RWPE2 (cell line): ENCODE measurements around the gene WDR75.
"Not testable (repeated sequence)": the region's sequence is repeated elsewhere in the genome, so short reads cannot be mapped to it uniquely, and the experiment has no call there.

Experiments
- ATAC-seq: fragments of 200-7000 bp; cut with Tn5 transposase; 3 replicates; pipeline ENCODE4 v1.9.1; 2021; ENCODE audit warnings: low read depth
- DNase-seq: peaks from one replicate; pipeline ENCODE4 v3.0.0-alpha.2; 2020; ENCODE audit warnings: low spot score
- H3K27ac ChIP-seq: fragments of 450-650 bp; 2 replicates; pipeline ENCODE4 v1.5.1; 2017; ENCODE audit warnings: mild to moderate bottlenecking; ENCODE audit not compliant: poor library complexity, severe bottlenecking
- H3K27me3 ChIP-seq: fragments of 250-450 bp; sonication (Bioruptor Pico); 2 replicates; pipeline ENCODE4 v1.5.1; 2021; ENCODE audit warnings: mild to moderate bottlenecking, moderate library complexity; ENCODE audit not compliant: insufficient read depth, poor library complexity, severe bottlenecking
- H3K36me3 ChIP-seq: fragments of 250-450 bp; sonication (Bioruptor Pico); 2 replicates; pipeline ENCODE4 v1.5.1; 2020; ENCODE audit warnings: low read depth, mild to moderate bottlenecking, moderate library complexity
- H3K4me1 ChIP-seq: fragments of 250-450 bp; sonication (Bioruptor Pico); 2 replicates; pipeline ENCODE4 v1.5.1; 2021; ENCODE audit warnings: mild to moderate bottlenecking, moderate library complexity; ENCODE audit not compliant: insufficient read depth, poor library complexity, severe bottlenecking
- H3K4me3 ChIP-seq: fragments of 250-450 bp; sonication (Bioruptor Pico); 2 replicates; pipeline ENCODE4 v1.5.1; 2021; ENCODE audit warnings: mild to moderate bottlenecking, moderate library complexity; ENCODE audit not compliant: severe bottlenecking
- H3K9me3 ChIP-seq: fragments of 250-450 bp; sonication (Bioruptor Pico); 2 replicates; pipeline ENCODE4 v1.5.1; 2021; ENCODE audit warnings: mild to moderate bottlenecking, moderate library complexity; ENCODE audit not compliant: severe bottlenecking
- TF ChIP-seq, protein P1 (sequence below): fragments of 450-650 bp; IDR thresholded peaks from one replicate; pipeline ENCODE4 v1.5.1; 2017; ENCODE audit warnings: mild to moderate bottlenecking, moderate library complexity; ENCODE audit not compliant: poor library complexity, severe bottlenecking

WDR75 gene

DNA sequence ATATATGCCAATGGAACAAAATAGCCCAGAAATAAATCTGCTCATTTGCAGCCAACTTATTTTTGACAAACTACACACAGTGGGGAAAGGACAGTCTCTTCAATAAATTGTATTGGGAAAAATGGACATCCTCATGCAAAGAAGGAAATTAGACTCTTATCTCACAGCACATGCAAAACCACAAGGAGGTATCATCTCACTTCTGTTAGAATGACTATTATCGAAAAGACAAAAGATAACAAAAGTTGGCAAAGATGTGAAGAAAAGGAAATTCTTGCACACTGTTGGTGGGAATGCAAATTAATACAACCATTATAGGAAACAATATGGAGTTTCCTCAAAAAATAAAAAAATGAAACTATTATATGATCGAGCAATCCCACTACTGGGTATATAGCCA is 16.3 kb upstream of the WDR75 start:
- no peak overlapping the region for H3K4me3 ChIP-seq
- TF ChIP-seq, protein P1, sequence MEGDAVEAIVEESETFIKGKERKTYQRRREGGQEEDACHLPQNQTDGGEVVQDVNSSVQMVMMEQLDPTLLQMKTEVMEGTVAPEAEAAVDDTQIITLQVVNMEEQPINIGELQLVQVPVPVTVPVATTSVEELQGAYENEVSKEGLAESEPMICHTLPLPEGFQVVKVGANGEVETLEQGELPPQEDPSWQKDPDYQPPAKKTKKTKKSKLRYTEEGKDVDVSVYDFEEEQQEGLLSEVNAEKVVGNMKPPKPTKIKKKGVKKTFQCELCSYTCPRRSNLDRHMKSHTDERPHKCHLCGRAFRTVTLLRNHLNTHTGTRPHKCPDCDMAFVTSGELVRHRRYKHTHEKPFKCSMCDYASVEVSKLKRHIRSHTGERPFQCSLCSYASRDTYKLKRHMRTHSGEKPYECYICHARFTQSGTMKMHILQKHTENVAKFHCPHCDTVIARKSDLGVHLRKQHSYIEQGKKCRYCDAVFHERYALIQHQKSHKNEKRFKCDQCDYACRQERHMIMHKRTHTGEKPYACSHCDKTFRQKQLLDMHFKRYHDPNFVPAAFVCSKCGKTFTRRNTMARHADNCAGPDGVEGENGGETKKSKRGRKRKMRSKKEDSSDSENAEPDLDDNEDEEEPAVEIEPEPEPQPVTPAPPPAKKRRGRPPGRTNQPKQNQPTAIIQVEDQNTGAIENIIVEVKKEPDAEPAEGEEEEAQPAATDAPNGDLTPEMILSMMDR, result no peak
- H3K36me3 ChIP-seq, result no peaks in the 10 kb centered on the region
- ATAC-seq (no peak), DNase-seq (no peak)
- no peak overlapping the region for H3K27ac ChIP-seq
- H3K4me1 ChIP-seq, result no peaks in the 10 kb centered on the region
- no peaks in the 10 kb centered on the region for H3K9me3 ChIP-seq
- no peaks in the 10 kb centered on the region for H3K27me3 ChIP-seq

DNA sequence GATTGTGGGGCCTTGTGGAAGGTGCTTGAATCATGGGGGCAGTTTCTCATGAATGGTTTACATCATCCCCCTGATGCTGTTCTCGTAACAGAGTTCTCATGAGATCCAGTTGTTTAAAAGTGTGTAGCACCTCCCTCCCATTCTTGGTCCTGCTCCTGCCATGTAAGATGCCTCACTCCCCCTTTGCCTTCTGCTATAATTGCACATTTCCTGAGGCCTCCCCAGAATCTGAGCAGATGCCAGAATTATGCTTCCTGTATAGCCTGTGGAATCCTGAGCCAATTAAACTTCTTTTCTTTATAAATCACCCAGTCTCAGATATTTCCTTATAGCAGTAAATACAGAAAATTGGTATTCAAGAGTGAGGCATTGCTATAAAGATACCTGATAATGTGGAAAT is 15.6 kb upstream of the WDR75 start:
- H3K4me1 ChIP-seq, result no peaks in the 10 kb centered on the region
- no peak for ATAC-seq
- no peak overlapping the region for H3K27ac ChIP-seq
- no peaks in the 10 kb centered on the region for H3K9me3 ChIP-seq
- DNase-seq, result no peak
- TF ChIP-seq, protein P1, result no peak
- no peak overlapping the region for H3K4me3 ChIP-seq
- H3K36me3 ChIP-seq, result no peaks in the 10 kb centered on the region
- no peaks in the 10 kb centered on the region for H3K27me3 ChIP-seq

DNA sequence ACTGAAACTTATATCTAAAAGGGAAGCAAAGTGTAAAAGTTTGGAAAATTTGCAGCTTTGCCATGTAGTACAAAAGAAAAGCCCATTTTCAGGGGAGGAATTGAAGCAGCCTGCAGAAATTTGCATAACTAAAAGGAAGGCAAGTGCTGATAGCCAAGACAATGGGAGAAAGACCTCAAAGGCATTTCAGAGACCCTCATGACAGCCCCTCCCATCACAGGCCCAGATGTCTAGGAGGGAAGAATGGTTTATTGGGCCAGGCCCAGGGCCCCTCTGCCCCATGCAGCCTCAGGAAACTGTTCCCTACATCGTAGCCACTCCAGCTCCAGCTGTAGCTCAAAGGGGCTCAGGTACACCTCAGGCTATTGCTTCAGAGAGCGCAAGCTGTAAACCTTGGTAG is 14.4 kb upstream of the WDR75 start:
- TF ChIP-seq, protein P1, result no peak
- H3K27ac ChIP-seq, result no peak overlapping the region
- ATAC-seq (no peak), DNase-seq (no peak)
- H3K36me3 ChIP-seq, result no peaks in the 10 kb centered on the region
- H3K9me3 ChIP-seq, result no peaks in the 10 kb centered on the region
- H3K27me3 ChIP-seq, result no peaks in the 10 kb centered on the region
- H3K4me3 ChIP-seq, result no peak overlapping the region
- no peaks in the 10 kb centered on the region for H3K4me1 ChIP-seq

DNA sequence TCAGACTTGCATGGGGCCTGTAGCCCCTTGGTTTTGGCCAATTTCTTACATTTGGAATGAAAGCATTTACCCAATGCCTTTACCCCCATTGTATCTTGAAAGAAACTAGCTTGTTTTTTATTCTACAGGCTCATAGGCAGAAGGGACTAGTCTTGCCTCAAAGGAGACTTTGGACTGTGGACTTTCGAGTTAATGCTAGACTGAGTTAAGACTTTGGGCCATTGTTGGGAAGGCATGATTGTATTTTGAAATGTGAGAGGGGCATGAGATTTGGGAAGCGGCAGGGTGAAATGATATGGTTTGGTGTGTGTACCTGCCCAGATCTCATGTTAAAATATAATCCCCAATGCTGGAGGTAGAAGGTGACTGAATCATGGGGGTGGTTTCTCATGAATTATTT is 13.4 kb upstream of the WDR75 start:
- H3K27ac ChIP-seq, result no peak overlapping the region
- no peaks in the 10 kb centered on the region for H3K4me1 ChIP-seq
- H3K36me3 ChIP-seq, result no peaks in the 10 kb centered on the region
- no peaks in the 10 kb centered on the region for H3K27me3 ChIP-seq
- TF ChIP-seq, protein P1, result no peak
- H3K9me3 ChIP-seq, result no peaks in the 10 kb centered on the region
- ATAC-seq (no peak), DNase-seq (no peak)
- no peak overlapping the region for H3K4me3 ChIP-seq

DNA sequence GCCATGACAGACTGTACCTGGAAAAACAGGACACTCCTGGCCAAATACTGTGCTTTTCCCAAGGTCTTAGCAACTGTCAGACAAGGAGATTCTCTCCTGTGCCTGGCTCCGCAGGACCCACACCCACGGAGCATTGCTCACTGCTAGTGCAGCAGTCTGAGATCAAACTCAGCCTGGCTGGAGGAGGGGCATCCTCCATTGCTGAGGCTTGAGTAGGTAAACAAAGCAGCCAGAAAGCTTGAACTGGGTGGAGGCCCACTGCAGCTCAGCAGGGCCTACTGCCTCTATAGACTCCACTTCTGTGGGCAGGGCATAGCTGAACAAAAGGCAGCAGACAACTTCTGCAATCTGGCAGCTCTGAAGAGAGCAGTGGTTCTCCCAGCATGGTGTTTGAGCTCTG is 10.8 kb upstream of the WDR75 start:
- H3K27ac ChIP-seq, H3K36me3 ChIP-seq, H3K4me1 ChIP-seq, H3K9me3 ChIP-seq, DNase-seq, H3K4me3 ChIP-seq, ATAC-seq, H3K27me3 ChIP-seq: not testable (repeated sequence)

DNA sequence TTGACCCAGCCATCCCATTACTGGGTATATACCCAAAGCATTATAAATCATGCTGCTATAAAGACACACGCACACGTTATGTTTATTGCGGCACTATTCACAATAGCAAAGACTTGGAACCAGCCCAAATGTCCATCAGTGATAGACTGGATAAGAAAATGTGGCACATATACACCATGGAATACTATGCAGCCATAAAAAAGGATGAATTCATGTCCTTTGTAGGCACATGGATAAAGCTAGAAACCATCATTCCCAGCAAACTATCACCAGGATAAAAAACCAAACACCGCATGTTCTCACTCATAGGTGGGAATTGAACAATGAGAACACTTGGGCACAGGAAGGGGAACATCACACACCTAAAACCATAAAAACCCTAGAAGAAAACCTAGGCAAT is 5.5 kb upstream of the WDR75 start:
- not testable (repeated sequence) for H3K27ac ChIP-seq, H3K27me3 ChIP-seq, H3K4me1 ChIP-seq, DNase-seq, ATAC-seq, H3K36me3 ChIP-seq, H3K9me3 ChIP-seq, H3K4me3 ChIP-seq
